Measurements from ENCODE around the gene DNASE1. TPM values are rescaled to one million over a fixed set of nuclear protein-coding genes. Genes with fewer than 3 reads are reported as not detected.

Gene DNASE1
- total RNA-seq, 4 donors from 2014 or later: 18.1 to 33.2 (median 25.0) TPM

DNA sequence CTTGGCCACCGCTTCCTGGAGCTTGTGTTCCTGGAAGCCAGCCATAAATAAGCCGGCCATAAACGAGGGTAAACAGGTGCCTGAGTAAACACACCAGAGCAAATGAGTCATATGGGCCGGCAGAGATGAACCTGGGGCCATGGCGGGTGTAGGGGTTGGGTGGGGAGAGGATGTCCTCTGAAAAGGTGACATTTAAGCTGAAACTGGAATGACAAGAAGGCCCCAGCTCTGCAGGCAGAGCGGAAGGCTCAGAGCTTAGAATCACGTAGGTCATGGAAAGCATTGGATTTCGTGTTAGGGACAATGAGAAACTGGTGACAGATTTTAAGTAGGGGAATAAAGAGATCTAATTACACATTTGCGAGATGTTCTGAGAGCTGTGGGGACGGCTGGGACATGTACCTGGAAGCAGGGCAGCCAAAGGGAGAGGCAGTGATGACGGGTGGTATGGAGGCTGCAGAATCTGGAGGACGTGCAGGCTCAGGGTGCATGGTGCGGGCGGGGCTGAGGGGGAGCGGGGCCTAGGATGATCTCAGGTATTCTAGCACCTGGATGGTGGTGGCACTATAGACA, 8.1 kb upstream of the DNASE1 start:
- Histone ChIP-seq H3K27me3 (no peaks in the 10 kb centered on the region), H3K4me1 (peaks cover 0 to 4% of the 10 kb centered on the region in 2 donors), H3K4me3 (replicated peaks in 1 of 3) (no peak overlapping the region), H3K27ac (no peak overlapping the region), H3K9me3 (no peaks in the 10 kb centered on the region), H3K36me3 (no peaks in the 10 kb centered on the region)
- WGBS, 2 donors: 73 to 74% methylated on average over 15 of the region's 15 CpGs
- intact Hi-C loops (cut with DNase I): no loop called here
- TF ChIP-seq POLR2A (IDR thresholded peaks at IDR 0.05): no peak
- TF ChIP-seq, protein P1, sequence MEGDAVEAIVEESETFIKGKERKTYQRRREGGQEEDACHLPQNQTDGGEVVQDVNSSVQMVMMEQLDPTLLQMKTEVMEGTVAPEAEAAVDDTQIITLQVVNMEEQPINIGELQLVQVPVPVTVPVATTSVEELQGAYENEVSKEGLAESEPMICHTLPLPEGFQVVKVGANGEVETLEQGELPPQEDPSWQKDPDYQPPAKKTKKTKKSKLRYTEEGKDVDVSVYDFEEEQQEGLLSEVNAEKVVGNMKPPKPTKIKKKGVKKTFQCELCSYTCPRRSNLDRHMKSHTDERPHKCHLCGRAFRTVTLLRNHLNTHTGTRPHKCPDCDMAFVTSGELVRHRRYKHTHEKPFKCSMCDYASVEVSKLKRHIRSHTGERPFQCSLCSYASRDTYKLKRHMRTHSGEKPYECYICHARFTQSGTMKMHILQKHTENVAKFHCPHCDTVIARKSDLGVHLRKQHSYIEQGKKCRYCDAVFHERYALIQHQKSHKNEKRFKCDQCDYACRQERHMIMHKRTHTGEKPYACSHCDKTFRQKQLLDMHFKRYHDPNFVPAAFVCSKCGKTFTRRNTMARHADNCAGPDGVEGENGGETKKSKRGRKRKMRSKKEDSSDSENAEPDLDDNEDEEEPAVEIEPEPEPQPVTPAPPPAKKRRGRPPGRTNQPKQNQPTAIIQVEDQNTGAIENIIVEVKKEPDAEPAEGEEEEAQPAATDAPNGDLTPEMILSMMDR (IDR thresholded peaks at IDR 0.05): no peak
- no peak for DNase-seq

DNA sequence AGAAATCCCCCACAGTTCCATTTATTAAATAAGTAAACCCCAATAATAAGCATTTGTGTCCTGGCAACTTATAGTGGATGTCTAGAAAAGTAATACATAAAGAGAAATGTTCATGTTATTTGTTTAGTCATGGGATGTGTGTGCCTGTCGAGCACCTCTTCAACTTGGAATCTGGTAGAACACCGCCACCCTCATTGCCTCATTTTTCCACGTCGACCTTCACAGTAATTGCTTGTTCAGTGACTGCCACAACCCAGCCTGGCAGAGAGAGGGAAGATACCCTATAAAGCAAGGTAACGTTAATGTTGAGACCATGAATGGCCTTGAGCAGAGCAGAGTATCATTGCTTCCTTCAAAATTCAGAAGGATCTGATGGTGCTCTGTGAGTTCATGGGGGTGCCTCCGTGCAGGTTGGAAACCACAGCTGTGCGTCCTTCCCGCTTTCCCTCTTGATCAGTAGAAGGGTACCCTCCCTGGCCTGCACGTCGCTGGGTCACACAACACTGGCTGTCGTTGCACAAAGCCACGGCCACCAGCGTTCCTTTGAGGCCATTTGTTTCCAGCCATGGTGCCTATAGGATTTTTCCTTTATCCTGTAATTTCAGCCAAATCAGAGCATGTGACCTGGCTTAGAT, 3.7 kb upstream of the DNASE1 start:
- H3K27ac ChIP-seq: no peak overlapping the region
- no peak for DNase-seq
- H3K4me3 ChIP-seq (replicated peaks in 1 of 3): no peak overlapping the region
- H3K4me1 ChIP-seq: peaks cover 0 to 15% of the 10 kb centered on the region in 2 donors
- no peak for TF ChIP-seq POLR2A (IDR thresholded peaks at IDR 0.05)
- TF ChIP-seq, protein P1 (IDR thresholded peaks at IDR 0.05): no peak
- no peaks in the 10 kb centered on the region for H3K9me3 ChIP-seq
- H3K36me3 ChIP-seq: no peaks in the 10 kb centered on the region
- WGBS, 2 donors: 81 to 82% methylated on average over 13 of the region's 13 CpGs
- intact Hi-C loops (cut with DNase I): no loop called here
- H3K27me3 ChIP-seq: no peaks in the 10 kb centered on the region

DNA sequence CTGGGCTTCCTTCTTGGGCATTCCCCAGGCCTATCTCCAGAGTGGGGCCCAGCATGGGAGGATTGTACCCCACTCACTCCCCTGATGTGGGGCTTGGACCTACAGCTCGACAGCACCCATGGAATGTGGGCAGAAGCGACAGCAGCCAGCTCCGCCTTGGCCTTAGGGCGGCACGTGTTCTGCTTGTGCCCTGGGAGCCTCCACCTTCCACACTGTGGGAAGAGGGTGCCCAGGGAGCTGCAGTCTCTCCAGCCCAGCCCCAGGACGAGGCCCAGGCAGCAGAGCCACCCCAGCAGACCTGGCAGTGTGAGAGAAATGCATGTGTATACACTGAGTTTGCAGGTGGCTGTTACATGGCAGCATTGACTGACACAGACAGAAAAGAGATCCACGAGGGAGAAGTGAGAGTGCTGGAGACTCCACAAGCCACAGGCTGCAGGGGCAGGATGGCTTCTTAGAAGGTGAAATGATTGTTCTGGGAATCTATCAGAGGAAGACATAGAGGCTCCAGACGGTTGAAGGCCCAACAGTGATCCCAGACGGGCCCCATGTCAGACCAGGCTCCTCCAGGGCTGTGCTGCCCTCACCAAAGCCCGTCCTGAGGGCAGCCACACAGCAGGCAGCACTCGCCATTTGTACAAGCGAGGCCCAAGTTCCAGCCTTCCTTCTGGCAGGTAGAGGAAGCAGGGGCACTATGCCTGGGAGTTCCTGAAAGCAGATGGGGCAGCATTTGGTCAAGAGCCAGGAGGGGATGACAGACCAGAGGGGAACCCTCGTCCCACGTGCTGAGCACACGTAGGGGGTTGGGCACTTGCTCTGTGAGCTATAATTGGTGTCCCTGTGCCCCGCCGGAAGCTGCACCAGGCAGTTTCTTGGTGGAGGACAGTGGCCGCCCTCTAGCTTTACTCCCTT, 2.8 kb upstream of the DNASE1 start:
- no peak for DNase-seq
- Histone ChIP-seq H3K4me3 (replicated peaks in 1 of 3) (no peak overlapping the region), H3K36me3 (peaks cover 3% of the 10 kb centered on the region in 2 donors), H3K4me1 (peaks cover 0 to 11% of the 10 kb centered on the region in 2 donors), H3K27ac (no peak overlapping the region), H3K9me3 (no peaks in the 10 kb centered on the region), H3K27me3 (no peaks in the 10 kb centered on the region)
- WGBS, 2 donors: 77 to 90% methylated on average over 9 to 18 of the region's 18 CpGs
- intact Hi-C loops (cut with DNase I): no loop called here
- TF ChIP-seq POLR2A (IDR thresholded peaks at IDR 0.05): no peak
- TF ChIP-seq, protein P1 (IDR thresholded peaks at IDR 0.05): no peak

DNA sequence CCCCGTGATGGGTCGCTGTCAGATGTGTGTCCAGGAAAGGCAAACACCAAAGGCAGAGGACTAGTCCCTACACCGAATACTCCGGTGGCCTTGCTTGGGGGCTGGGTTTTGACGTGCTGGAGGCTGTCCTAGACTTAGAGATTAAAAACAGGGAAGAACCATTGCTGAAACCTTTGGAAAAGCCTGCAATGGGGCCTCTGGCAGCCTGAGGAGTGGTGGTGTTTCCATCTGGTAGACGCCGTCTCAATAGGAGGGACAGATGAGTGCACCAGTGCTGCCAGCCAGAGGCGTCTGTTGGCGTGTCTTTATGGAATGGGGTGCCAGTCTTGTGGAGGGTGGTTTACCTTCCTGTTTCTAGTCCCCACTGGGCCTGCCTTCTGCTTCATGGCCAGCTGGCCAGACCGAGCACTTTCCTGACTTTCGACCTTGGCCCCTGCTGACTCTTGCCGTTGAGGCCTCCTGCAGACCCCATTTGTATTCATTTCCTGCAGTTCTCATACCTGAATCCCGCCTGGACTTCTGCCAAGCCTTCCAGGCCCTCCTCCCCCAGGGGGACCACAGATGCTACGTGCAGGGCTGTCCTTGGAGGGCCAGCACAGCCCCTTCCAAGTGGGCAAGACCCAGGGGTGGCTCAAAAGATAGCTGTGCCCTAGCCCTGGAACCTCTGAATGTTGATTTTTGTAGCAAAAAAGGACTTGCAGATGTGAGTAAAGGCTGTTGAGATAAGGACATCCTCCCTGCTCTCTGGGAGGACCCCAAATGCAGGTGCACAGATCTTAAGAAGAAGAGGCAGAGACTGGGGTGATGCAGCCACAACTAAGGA, 1.9 kb upstream of the DNASE1 start:
- no peaks in the 10 kb centered on the region for H3K27me3 ChIP-seq
- DNase-seq: no peak
- peaks cover 0 to 11% of the 10 kb centered on the region in 2 donors for H3K4me1 ChIP-seq
- no peaks in the 10 kb centered on the region for H3K9me3 ChIP-seq
- 89 to 90% methylated on average over 14 of the region's 14 CpGs for WGBS, 2 donors
- intact Hi-C loops (cut with DNase I): no loop called here
- H3K4me3 ChIP-seq (replicated peaks in 1 of 3): no peak overlapping the region
- H3K36me3 ChIP-seq: peaks cover 11 to 12% of the 10 kb centered on the region in 2 donors
- H3K27ac ChIP-seq: no peak overlapping the region
- no peak for TF ChIP-seq POLR2A (IDR thresholded peaks at IDR 0.05)
- TF ChIP-seq, protein P1 (IDR thresholded peaks at IDR 0.05): no peak
